ENCODE results near the gene STOML1. TPM values are rescaled to one million over a fixed set of nuclear protein-coding genes. Genes with fewer than 3 reads are reported as not detected.

Gene STOML1
- polyA plus RNA-seq, 1 donor from 2014 or later = 49.5 TPM

DNA sequence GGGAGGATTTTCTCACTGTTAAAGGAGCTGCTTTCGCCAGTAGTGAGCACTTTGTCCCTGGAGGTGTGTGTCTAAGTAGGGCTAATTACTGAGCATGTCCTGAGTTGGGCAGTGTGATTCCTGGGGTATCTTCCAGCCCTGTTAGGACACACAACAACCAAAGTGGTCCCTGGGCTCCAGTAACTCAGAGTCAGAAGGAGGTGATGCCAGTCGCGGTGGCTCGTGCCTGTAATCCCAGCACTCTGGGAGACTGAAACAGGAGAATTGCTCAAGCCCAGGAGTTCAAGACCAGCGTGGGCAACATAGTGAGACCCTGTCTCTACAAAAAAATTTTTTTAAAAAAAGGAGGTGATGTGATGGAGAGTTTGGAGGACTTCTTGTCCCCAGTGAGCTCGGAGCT lies 40.0 kb upstream of the STOML1 start:
- H3K27me3 ChIP-seq (ENCODE audit: insufficient read depth, low read depth, low read length) = no peaks in the 10 kb centered on the region
- no peaks in the 10 kb centered on the region for H3K36me3 ChIP-seq (ENCODE audit: insufficient read depth, low read length)
- H3F3A ChIP-seq (ENCODE audit: insufficient read depth, low read length, poor library complexity, severe bottlenecking) = no peaks in the 10 kb centered on the region
- H3K9me3 ChIP-seq (ENCODE audit: low read length) = no peaks in the 10 kb centered on the region
- no peak overlapping the region for H2AFZ ChIP-seq (ENCODE audit: low read depth, low read length)
- H3K4me2 ChIP-seq (ENCODE audit: low read length) = no peak overlapping the region
- no peak overlapping the region for H3K9ac ChIP-seq (ENCODE audit: low read length)
- H3K27ac ChIP-seq (ENCODE audit: low read length) = no peak overlapping the region
- no peaks in the 10 kb centered on the region for H3K9me2 ChIP-seq (ENCODE audit: insufficient read depth, low read length)
- no peaks in the 10 kb centered on the region for H3K79me2 ChIP-seq (replicated peaks; ENCODE audit: insufficient read depth, low read length)
- H3K4me3 ChIP-seq (ENCODE audit: low read length) = no peak overlapping the region
- TF ChIP-seq MXI1 (conservative IDR thresholded peaks at IDR 0.05; ENCODE audit: poor library complexity, severe bottlenecking) (no peak), TAF1 (IDR thresholded peaks at IDR 0.05; ENCODE audit: low read depth) (no peak), SMC3 (conservative IDR thresholded peaks at IDR 0.05; ENCODE audit: poor library complexity) (no peak), POLR2AphosphoS5 (IDR thresholded peaks at IDR 0.05) (no peak), EZH2 (IDR thresholded peaks at IDR 0.05; ENCODE audit: borderline replicate concordance, insufficient read depth, low read length, poor library complexity, severe bottlenecking) (no peak)
- no peaks in the 10 kb centered on the region for H4K20me1 ChIP-seq (ENCODE audit: insufficient read depth)

DNA sequence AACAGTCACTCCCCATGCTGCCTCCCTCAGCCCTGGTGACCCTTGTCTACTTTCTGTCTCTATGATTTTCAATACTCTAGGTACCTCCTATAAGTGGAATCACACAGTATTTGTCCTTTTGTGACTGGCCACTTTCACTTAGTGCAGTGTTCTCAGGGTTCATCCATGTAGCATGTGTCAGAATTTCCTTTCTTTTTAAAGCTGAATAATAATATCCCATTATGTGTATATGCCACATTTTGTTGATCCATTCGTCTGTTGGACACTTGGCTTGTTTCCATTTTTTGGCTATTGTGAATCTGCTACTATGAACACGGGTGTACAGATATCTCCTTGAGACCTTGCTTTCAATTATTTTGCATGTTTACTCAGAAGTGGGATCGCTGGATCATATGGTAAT lies 36.6 kb upstream of the STOML1 start:
- no peak overlapping the region for H3K27ac ChIP-seq (ENCODE audit: low read length)
- H3K4me2 ChIP-seq (ENCODE audit: low read length) = no peak overlapping the region
- H3K36me3 ChIP-seq (ENCODE audit: insufficient read depth, low read length) = no peaks in the 10 kb centered on the region
- H3F3A ChIP-seq (ENCODE audit: insufficient read depth, low read length, poor library complexity, severe bottlenecking) = no peaks in the 10 kb centered on the region
- TF ChIP-seq MXI1 (conservative IDR thresholded peaks at IDR 0.05; ENCODE audit: poor library complexity, severe bottlenecking) (no peak), RAD21 (conservative IDR thresholded peaks at IDR 0.05) (no peak), SMC3 (conservative IDR thresholded peaks at IDR 0.05; ENCODE audit: poor library complexity) (no peak), TAF1 (IDR thresholded peaks at IDR 0.05; ENCODE audit: low read depth) (no peak)
- TF ChIP-seq, protein P1, sequence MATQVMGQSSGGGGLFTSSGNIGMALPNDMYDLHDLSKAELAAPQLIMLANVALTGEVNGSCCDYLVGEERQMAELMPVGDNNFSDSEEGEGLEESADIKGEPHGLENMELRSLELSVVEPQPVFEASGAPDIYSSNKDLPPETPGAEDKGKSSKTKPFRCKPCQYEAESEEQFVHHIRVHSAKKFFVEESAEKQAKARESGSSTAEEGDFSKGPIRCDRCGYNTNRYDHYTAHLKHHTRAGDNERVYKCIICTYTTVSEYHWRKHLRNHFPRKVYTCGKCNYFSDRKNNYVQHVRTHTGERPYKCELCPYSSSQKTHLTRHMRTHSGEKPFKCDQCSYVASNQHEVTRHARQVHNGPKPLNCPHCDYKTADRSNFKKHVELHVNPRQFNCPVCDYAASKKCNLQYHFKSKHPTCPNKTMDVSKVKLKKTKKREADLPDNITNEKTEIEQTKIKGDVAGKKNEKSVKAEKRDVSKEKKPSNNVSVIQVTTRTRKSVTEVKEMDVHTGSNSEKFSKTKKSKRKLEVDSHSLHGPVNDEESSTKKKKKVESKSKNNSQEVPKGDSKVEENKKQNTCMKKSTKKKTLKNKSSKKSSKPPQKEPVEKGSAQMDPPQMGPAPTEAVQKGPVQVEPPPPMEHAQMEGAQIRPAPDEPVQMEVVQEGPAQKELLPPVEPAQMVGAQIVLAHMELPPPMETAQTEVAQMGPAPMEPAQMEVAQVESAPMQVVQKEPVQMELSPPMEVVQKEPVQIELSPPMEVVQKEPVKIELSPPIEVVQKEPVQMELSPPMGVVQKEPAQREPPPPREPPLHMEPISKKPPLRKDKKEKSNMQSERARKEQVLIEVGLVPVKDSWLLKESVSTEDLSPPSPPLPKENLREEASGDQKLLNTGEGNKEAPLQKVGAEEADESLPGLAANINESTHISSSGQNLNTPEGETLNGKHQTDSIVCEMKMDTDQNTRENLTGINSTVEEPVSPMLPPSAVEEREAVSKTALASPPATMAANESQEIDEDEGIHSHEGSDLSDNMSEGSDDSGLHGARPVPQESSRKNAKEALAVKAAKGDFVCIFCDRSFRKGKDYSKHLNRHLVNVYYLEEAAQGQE (IDR thresholded peaks at IDR 0.05; ENCODE audit: borderline replicate concordance) = no peak
- TF ChIP-seq, protein P2, sequence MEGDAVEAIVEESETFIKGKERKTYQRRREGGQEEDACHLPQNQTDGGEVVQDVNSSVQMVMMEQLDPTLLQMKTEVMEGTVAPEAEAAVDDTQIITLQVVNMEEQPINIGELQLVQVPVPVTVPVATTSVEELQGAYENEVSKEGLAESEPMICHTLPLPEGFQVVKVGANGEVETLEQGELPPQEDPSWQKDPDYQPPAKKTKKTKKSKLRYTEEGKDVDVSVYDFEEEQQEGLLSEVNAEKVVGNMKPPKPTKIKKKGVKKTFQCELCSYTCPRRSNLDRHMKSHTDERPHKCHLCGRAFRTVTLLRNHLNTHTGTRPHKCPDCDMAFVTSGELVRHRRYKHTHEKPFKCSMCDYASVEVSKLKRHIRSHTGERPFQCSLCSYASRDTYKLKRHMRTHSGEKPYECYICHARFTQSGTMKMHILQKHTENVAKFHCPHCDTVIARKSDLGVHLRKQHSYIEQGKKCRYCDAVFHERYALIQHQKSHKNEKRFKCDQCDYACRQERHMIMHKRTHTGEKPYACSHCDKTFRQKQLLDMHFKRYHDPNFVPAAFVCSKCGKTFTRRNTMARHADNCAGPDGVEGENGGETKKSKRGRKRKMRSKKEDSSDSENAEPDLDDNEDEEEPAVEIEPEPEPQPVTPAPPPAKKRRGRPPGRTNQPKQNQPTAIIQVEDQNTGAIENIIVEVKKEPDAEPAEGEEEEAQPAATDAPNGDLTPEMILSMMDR (IDR thresholded peaks at IDR 0.05; ENCODE audit: poor library complexity, severe bottlenecking) = no peak
- no peaks in the 10 kb centered on the region for H3K27me3 ChIP-seq (ENCODE audit: insufficient read depth, low read depth, low read length)
- no peaks in the 10 kb centered on the region for H3K9me2 ChIP-seq (ENCODE audit: insufficient read depth, low read length)
- H3K4me3 ChIP-seq (ENCODE audit: low read length) = no peak overlapping the region
- no peak overlapping the region for H2AFZ ChIP-seq (ENCODE audit: low read depth, low read length)
- no peaks in the 10 kb centered on the region for H3K9me3 ChIP-seq (ENCODE audit: low read length)
- no peaks in the 10 kb centered on the region for H3K79me2 ChIP-seq (replicated peaks; ENCODE audit: insufficient read depth, low read length)
- no peak overlapping the region for H3K9ac ChIP-seq (ENCODE audit: low read length)
- no peaks in the 10 kb centered on the region for H4K20me1 ChIP-seq (ENCODE audit: insufficient read depth)

DNA sequence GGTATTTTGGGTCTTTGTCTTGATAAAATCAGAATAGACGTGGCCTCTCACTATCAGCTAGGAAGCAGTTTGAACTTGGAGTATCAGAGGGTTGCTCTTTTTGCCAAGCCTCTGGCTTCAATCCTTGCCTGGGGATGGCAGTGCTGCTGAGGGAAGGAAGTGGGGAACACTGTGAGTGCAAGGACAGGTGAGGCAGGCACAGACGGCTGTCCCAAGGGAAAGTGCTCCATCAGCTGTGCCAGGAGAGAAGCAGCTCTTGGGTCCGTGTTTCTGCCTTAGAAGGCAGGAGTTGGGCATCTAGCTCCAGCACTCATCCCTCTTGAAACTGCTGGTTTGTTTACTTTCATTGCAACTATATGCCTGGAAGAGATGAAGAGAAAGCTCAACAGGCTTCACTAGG lies 35.6 kb upstream of the STOML1 start:
- H3K27me3 ChIP-seq (ENCODE audit: insufficient read depth, low read depth, low read length) = no peaks in the 10 kb centered on the region
- no peaks in the 10 kb centered on the region for H3K9me3 ChIP-seq (ENCODE audit: low read length)
- H3K4me2 ChIP-seq (ENCODE audit: low read length) = no peak overlapping the region
- TF ChIP-seq TAF1 (IDR thresholded peaks at IDR 0.05; ENCODE audit: low read depth) (no peak), MXI1 (conservative IDR thresholded peaks at IDR 0.05; ENCODE audit: poor library complexity, severe bottlenecking) (no peak), EP300 (conservative IDR thresholded peaks at IDR 0.05; ENCODE audit: poor library complexity, severe bottlenecking) (no peak), SMC3 (conservative IDR thresholded peaks at IDR 0.05; ENCODE audit: poor library complexity) (no peak), POLR2AphosphoS5 (IDR thresholded peaks at IDR 0.05) (no peak), EZH2 (IDR thresholded peaks at IDR 0.05; ENCODE audit: borderline replicate concordance, insufficient read depth, low read length, poor library complexity, severe bottlenecking) (no peak), RAD21 (conservative IDR thresholded peaks at IDR 0.05) (no peak)
- TF ChIP-seq, protein P2 (IDR thresholded peaks at IDR 0.05; ENCODE audit: poor library complexity, severe bottlenecking) = no peak
- TF ChIP-seq, protein P1 (IDR thresholded peaks at IDR 0.05; ENCODE audit: borderline replicate concordance) = no peak
- no peak overlapping the region for H3K27ac ChIP-seq (ENCODE audit: low read length)
- H4K20me1 ChIP-seq (ENCODE audit: insufficient read depth) = no peaks in the 10 kb centered on the region
- H2AFZ ChIP-seq (ENCODE audit: low read depth, low read length) = no peak overlapping the region
- no peaks in the 10 kb centered on the region for H3K9me2 ChIP-seq (ENCODE audit: insufficient read depth, low read length)
- no peak overlapping the region for H3K4me3 ChIP-seq (ENCODE audit: low read length)
- H3F3A ChIP-seq (ENCODE audit: insufficient read depth, low read length, poor library complexity, severe bottlenecking) = no peaks in the 10 kb centered on the region
- H3K79me2 ChIP-seq (replicated peaks; ENCODE audit: insufficient read depth, low read length) = no peaks in the 10 kb centered on the region
- H3K36me3 ChIP-seq (ENCODE audit: insufficient read depth, low read length) = no peaks in the 10 kb centered on the region
- H3K9ac ChIP-seq (ENCODE audit: low read length) = no peak overlapping the region

Measured in neural cell (in vitro differentiated cells).